Mesenchymal stem cell (in vitro differentiated cells and primary cell): ENCODE data around the gene ITGAV.

ENCODE experiments used
- DNase-seq: peaks from one replicate; pipeline ENCODE4 v3.0.0-alpha.2; 2013
- H2AFZ ChIP-seq: one replicate; pipeline ENCODE4 v1.6.1; 2013; ENCODE audit warnings: low read depth, mild to moderate bottlenecking, control low read depth, inconsistent platforms, low read length, moderate library complexity
- H2AK5ac ChIP-seq: 2 replicates; pipeline ENCODE4 v1.6.1; 2013; ENCODE audit warnings: low read length, moderate library complexity, mild to moderate bottlenecking, inconsistent platforms; ENCODE audit not compliant: severe bottlenecking
- H2BK120ac ChIP-seq: one replicate; pipeline ENCODE4 v1.6.1; 2013; ENCODE audit warnings: low read depth, mild to moderate bottlenecking, inconsistent platforms, low read length, moderate library complexity
- H2BK12ac ChIP-seq, 2 experiments: one replicate each; pipeline ENCODE4 v1.6.1; 2013; ENCODE audit warnings: inconsistent platforms in 2 of 2, low read length in 2 of 2, mild to moderate bottlenecking in 2 of 2, moderate library complexity in 2 of 2, control low read depth in 1 of 2
- H2BK15ac ChIP-seq: one replicate; pipeline ENCODE4 v1.6.1; 2013; ENCODE audit warnings: mild to moderate bottlenecking, low read depth, inconsistent platforms; ENCODE audit not compliant: poor library complexity, severe bottlenecking
- H2BK5ac ChIP-seq: 2 replicates; pipeline ENCODE4 v1.6.1; 2013; ENCODE audit warnings: low read depth, mild to moderate bottlenecking, low read length, control low read depth, inconsistent platforms; ENCODE audit not compliant: poor library complexity, severe bottlenecking
- H3K14ac ChIP-seq, 2 experiments: one replicate each; pipeline ENCODE4 v1.6.1; 2013; ENCODE audit warnings: inconsistent platforms in 2 of 2, low read length in 2 of 2, control low read depth in 1 of 2, mild to moderate bottlenecking in 1 of 2, moderate library complexity in 1 of 2
- H3K18ac ChIP-seq, 2 experiments: one replicate each; pipeline ENCODE4 v1.6.1; 2013; ENCODE audit warnings: inconsistent platforms in 2 of 2, low read length in 2 of 2, control low read depth in 1 of 2, low read depth in 1 of 2, mild to moderate bottlenecking in 1 of 2
- H3K23ac ChIP-seq, 2 experiments: one replicate each; pipeline ENCODE4 v1.6.1; 2013; ENCODE audit warnings: inconsistent platforms in 2 of 2, low read length in 2 of 2, mild to moderate bottlenecking in 2 of 2, moderate library complexity in 2 of 2, control low read depth in 1 of 2
- H3K27ac ChIP-seq: 2 replicates; pipeline ENCODE4 v1.5.1; 2013; ENCODE audit warnings: mild to moderate bottlenecking, moderate library complexity, low read length, control low read depth, inconsistent platforms; ENCODE audit not compliant: poor library complexity, severe bottlenecking
- H3K27me3 ChIP-seq, 2 experiments: 2 replicates each; pipeline versions ENCODE4 v1.6.1 to v1.7.0; 2013; ENCODE audit warnings: low read length in 2 of 2, mild to moderate bottlenecking in 2 of 2, moderate library complexity in 2 of 2, control low read depth in 1 of 2, inconsistent platforms in 1 of 2; ENCODE audit not compliant: control insufficient read depth in 1 of 2, insufficient read depth in 1 of 2
- H3K36me3 ChIP-seq, 2 experiments: 2 replicates each; pipeline versions ENCODE4 v1.6.1 to v1.7.0; 2013; ENCODE audit warnings: low read length in 2 of 2, control low read depth in 1 of 2, inconsistent platforms in 1 of 2, low read depth in 1 of 2, mild to moderate bottlenecking in 1 of 2; ENCODE audit not compliant: insufficient read depth in 2 of 2, control insufficient read depth in 1 of 2
- H3K4ac ChIP-seq, 2 experiments: one replicate each; pipeline ENCODE4 v1.6.1; 2013; ENCODE audit warnings: inconsistent platforms in 2 of 2, low read length in 2 of 2, mild to moderate bottlenecking in 2 of 2, moderate library complexity in 2 of 2, control low read depth in 1 of 2, low read depth in 1 of 2
- H3K4me1 ChIP-seq: 2 replicates; pipeline ENCODE4 v1.6.1; 2013; ENCODE audit warnings: low read depth, low read length, control low read depth; ENCODE audit not compliant: control insufficient read depth, insufficient read depth
- H3K4me2 ChIP-seq: 2 replicates; pipeline ENCODE4 v1.6.1; 2013; ENCODE audit warnings: low read length, mild to moderate bottlenecking, inconsistent platforms; ENCODE audit not compliant: poor library complexity, severe bottlenecking
- H3K4me3 ChIP-seq, 2 experiments: 2 replicates each; pipeline versions ENCODE4 v1.5.1 to v1.7.0; 2013; ENCODE audit warnings: low read length in 2 of 2, mild to moderate bottlenecking in 2 of 2, control low read depth in 1 of 2, low read depth in 1 of 2; ENCODE audit not compliant: insufficient read depth in 1 of 2
- H3K79me1 ChIP-seq: replicated peaks from 2 replicates; pipeline ENCODE4 v1.6.1; 2013; ENCODE audit warnings: mild to moderate bottlenecking, control low read depth, low read length, inconsistent platforms; ENCODE audit not compliant: poor library complexity, severe bottlenecking
- H3K9ac ChIP-seq: 2 replicates; pipeline ENCODE4 v1.7.0; 2013; ENCODE audit warnings: mild to moderate bottlenecking, low read length, moderate library complexity
- H3K9me3 ChIP-seq: 2 replicates; pipeline ENCODE4 v1.7.0; 2013; ENCODE audit warnings: mild to moderate bottlenecking, low read length; ENCODE audit not compliant: control insufficient read depth
- H4K8ac ChIP-seq: one replicate; pipeline ENCODE4 v1.6.1; 2013; ENCODE audit warnings: inconsistent platforms, mild to moderate bottlenecking, low read length, moderate library complexity
- H4K91ac ChIP-seq: one replicate; pipeline ENCODE4 v1.6.1; 2013; ENCODE audit warnings: mild to moderate bottlenecking, low read length, inconsistent platforms
- WGBS: methylation state at CpG from one replicate; pipeline ENCODE4 v1.1.7; 2013; ENCODE audit warnings: mixed read lengths; 5-methylcytosine and 5-hydroxymethylcytosine counted together

The ITGAV gene

GRCh38 chr2:186716004-186716403 lies 126.1 kb downstream of the ITGAV start:
- no peak overlapping the region for H3K9ac ChIP-seq
- H2BK120ac ChIP-seq = no peak overlapping the region
- WGBS = 100% methylated on average over 1 of the region's 1 CpG
- H4K91ac ChIP-seq = no peak overlapping the region
- H2BK5ac ChIP-seq = no peak overlapping the region
- no peak overlapping the region for H3K14ac ChIP-seq
- DNase-seq = no peak
- no peak overlapping the region for H2AFZ ChIP-seq
- H3K79me1 ChIP-seq = peaks cover 2% of the 10 kb centered on the region
- no peak overlapping the region for H3K4me2 ChIP-seq
- no peak overlapping the region for H3K4me3 ChIP-seq
- H3K4ac ChIP-seq = no peak overlapping the region
- H3K9me3 ChIP-seq = no peaks in the 10 kb centered on the region
- H3K27ac ChIP-seq = no peak overlapping the region
- H3K36me3 ChIP-seq = no peaks in the 10 kb centered on the region
- no peak overlapping the region for H4K8ac ChIP-seq
- no peak overlapping the region for H3K18ac ChIP-seq
- H3K4me1 ChIP-seq = no peaks in the 10 kb centered on the region
- H2BK12ac ChIP-seq = no peak overlapping the region
- H3K27me3 ChIP-seq = no peaks in the 10 kb centered on the region
- H3K23ac ChIP-seq = no peak overlapping the region
- H2AK5ac ChIP-seq = no peak overlapping the region
- no peak overlapping the region for H2BK15ac ChIP-seq

GRCh38 chr2:186716899-186717298 lies 127.0 kb downstream of the ITGAV start:
- no peaks in the 10 kb centered on the region for H3K4me1 ChIP-seq
- H3K23ac ChIP-seq = no peak overlapping the region
- no peaks in the 10 kb centered on the region for H3K27me3 ChIP-seq
- no peak overlapping the region for H3K27ac ChIP-seq
- H2BK12ac ChIP-seq = no peak overlapping the region
- no peak overlapping the region for H3K14ac ChIP-seq
- H2BK15ac ChIP-seq = no peak overlapping the region
- no peaks in the 10 kb centered on the region for H3K9me3 ChIP-seq
- H4K8ac ChIP-seq = no peak overlapping the region
- no peaks in the 10 kb centered on the region for H3K36me3 ChIP-seq
- H2BK120ac ChIP-seq = no peak overlapping the region
- H3K4me3 ChIP-seq = no peak overlapping the region
- WGBS = 100% methylated on average over 2 of the region's 2 CpGs
- DNase-seq = no peak
- H3K4me2 ChIP-seq = no peak overlapping the region
- no peak overlapping the region for H3K18ac ChIP-seq
- no peak overlapping the region for H2BK5ac ChIP-seq
- H2AK5ac ChIP-seq = no peak overlapping the region
- H3K79me1 ChIP-seq = peaks cover 2% of the 10 kb centered on the region
- no peak overlapping the region for H4K91ac ChIP-seq
- H3K4ac ChIP-seq = no peak overlapping the region
- no peak overlapping the region for H2AFZ ChIP-seq
- H3K9ac ChIP-seq = no peak overlapping the region

GRCh38 chr2:186717320-186718007 lies 127.6 kb downstream of the ITGAV start:
- Histone ChIP-seq H3K4me3 (no peak overlapping the region), H4K91ac (no peak overlapping the region), H3K23ac (no peak overlapping the region), H4K8ac (peak overlapping the region; percentile 28), H3K9me3 (no peaks in the 10 kb centered on the region), H3K36me3 (no peaks in the 10 kb centered on the region), H3K27me3 (no peaks in the 10 kb centered on the region), H3K14ac (no peak overlapping the region), H3K4ac (no peak overlapping the region), H2AK5ac (no peak overlapping the region), H2BK5ac (no peak overlapping the region), H2BK15ac (no peak overlapping the region), H3K4me2 (no peak overlapping the region), H2AFZ (no peak overlapping the region), H2BK12ac (no peak overlapping the region), H3K27ac (no peak overlapping the region), H3K9ac (no peak overlapping the region), H2BK120ac (no peak overlapping the region), H3K79me1 (peaks cover 2% of the 10 kb centered on the region), H3K4me1 (no peaks in the 10 kb centered on the region), H3K18ac (no peak overlapping the region)
- 82% methylated on average over 3 of the region's 3 CpGs for WGBS
- DNase-seq = no peak

DNA sequence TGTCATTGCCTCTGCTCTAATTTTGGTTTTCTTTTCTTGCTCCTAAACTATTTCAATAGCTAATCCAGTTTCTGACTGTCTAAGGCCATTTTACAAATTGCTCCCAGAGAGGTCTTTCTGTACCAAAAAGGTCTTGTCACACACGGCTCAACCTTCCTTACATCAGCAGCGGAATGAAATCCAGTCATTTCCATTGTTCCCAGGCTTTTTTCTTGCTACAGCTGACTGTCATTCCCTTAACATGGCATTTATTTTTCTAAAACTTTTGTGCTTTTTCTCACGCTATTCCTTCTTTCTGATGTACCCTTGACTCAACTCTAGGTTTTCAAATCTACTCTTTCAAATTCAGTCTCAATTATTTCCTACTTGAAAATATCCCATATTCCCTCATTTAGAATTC lies 128.3 kb downstream of the ITGAV start:
- no peak overlapping the region for H4K91ac ChIP-seq
- H4K8ac ChIP-seq = no peak overlapping the region
- H3K27me3 ChIP-seq = no peaks in the 10 kb centered on the region
- no peak overlapping the region for H2BK120ac ChIP-seq
- no peak overlapping the region for H3K4me2 ChIP-seq
- no peak overlapping the region for H3K27ac ChIP-seq
- no peaks in the 10 kb centered on the region for H3K79me1 ChIP-seq
- H3K4ac ChIP-seq = no peak overlapping the region
- WGBS = 94% methylated on average over 3 of the region's 3 CpGs
- no peak overlapping the region for H2BK5ac ChIP-seq
- H3K9me3 ChIP-seq = no peaks in the 10 kb centered on the region
- no peak overlapping the region for H3K18ac ChIP-seq
- no peak overlapping the region for H3K9ac ChIP-seq
- no peaks in the 10 kb centered on the region for H3K36me3 ChIP-seq
- H2AFZ ChIP-seq = no peak overlapping the region
- H3K14ac ChIP-seq = no peak overlapping the region
- no peak overlapping the region for H2BK12ac ChIP-seq
- no peak overlapping the region for H2AK5ac ChIP-seq
- DNase-seq = no peak
- H3K4me1 ChIP-seq = no peaks in the 10 kb centered on the region
- no peak overlapping the region for H2BK15ac ChIP-seq
- H3K4me3 ChIP-seq = no peak overlapping the region
- H3K23ac ChIP-seq = no peak overlapping the region
